Measurements from ENCODE around the gene HLA-DOA. TPM values are rescaled to one million over a fixed set of nuclear protein-coding genes. Genes with fewer than 3 reads are reported as not detected.

HLA-DOA gene
- total RNA-seq, 1 donor from 2014 or later, result not detected

GRCh38 chr6:32979720-32980487 is 29.5 kb downstream of the HLA-DOA start:
- no peak for TF ChIP-seq CTCF (IDR thresholded peaks at IDR 0.05)
- Mint-ChIP-seq H3K4me1 (ENCODE audit: unreplicated experiment) (peaks cover 39% of the 10 kb centered on the region), H3K9me3 (ENCODE audit: unreplicated experiment) (no peaks in the 10 kb centered on the region), H3K27me3 (ENCODE audit: unreplicated experiment) (no peaks in the 10 kb centered on the region), H3K4me3 (ENCODE audit: unreplicated experiment) (no peak overlapping the region), H3K36me3 (ENCODE audit: unreplicated experiment) (peaks cover 65% of the 10 kb centered on the region), H3K27ac (ENCODE audit: unreplicated experiment) (no peak overlapping the region)
- DNase-seq (ENCODE audit: extremely low spot score, unreplicated experiment), result no peak

GRCh38 chr6:32977953-32978324 is 31.5 kb downstream of the HLA-DOA start:
- Mint-ChIP-seq H3K36me3 (ENCODE audit: unreplicated experiment) (peaks cover 84% of the 10 kb centered on the region), H3K4me1 (ENCODE audit: unreplicated experiment) (peaks cover 44% of the 10 kb centered on the region), H3K9me3 (ENCODE audit: unreplicated experiment) (no peaks in the 10 kb centered on the region), H3K27ac (ENCODE audit: unreplicated experiment) (peak overlapping the region; percentile 28), H3K4me3 (ENCODE audit: unreplicated experiment) (no peak overlapping the region), H3K27me3 (ENCODE audit: unreplicated experiment) (no peaks in the 10 kb centered on the region)
- no peak for TF ChIP-seq CTCF (IDR thresholded peaks at IDR 0.05)
- DNase-seq (ENCODE audit: extremely low spot score, unreplicated experiment), result no peak

GRCh38 chr6:32977272-32977952 is 32.0 kb downstream of the HLA-DOA start:
- Mint-ChIP-seq H3K27ac (ENCODE audit: unreplicated experiment) (peak overlapping the region; percentile 28), H3K27me3 (ENCODE audit: unreplicated experiment) (no peaks in the 10 kb centered on the region), H3K36me3 (ENCODE audit: unreplicated experiment) (peaks cover 89% of the 10 kb centered on the region), H3K4me1 (ENCODE audit: unreplicated experiment) (peaks cover 44% of the 10 kb centered on the region), H3K9me3 (ENCODE audit: unreplicated experiment) (no peaks in the 10 kb centered on the region), H3K4me3 (ENCODE audit: unreplicated experiment) (no peak overlapping the region)
- no peak for DNase-seq (ENCODE audit: extremely low spot score, unreplicated experiment)
- no peak for TF ChIP-seq CTCF (IDR thresholded peaks at IDR 0.05)

GRCh38 chr6:32976334-32977069 is 32.9 kb downstream of the HLA-DOA start:
- Mint-ChIP-seq H3K4me3 (ENCODE audit: unreplicated experiment) (peak overlapping the region; percentile 91), H3K27me3 (ENCODE audit: unreplicated experiment) (no peaks in the 10 kb centered on the region), H3K36me3 (ENCODE audit: unreplicated experiment) (peaks cover 86% of the 10 kb centered on the region), H3K27ac (ENCODE audit: unreplicated experiment) (peak overlapping the region; percentile 31), H3K4me1 (ENCODE audit: unreplicated experiment) (peaks cover 42% of the 10 kb centered on the region), H3K9me3 (ENCODE audit: unreplicated experiment) (no peaks in the 10 kb centered on the region)
- no peak for TF ChIP-seq CTCF (IDR thresholded peaks at IDR 0.05)
- no peak for DNase-seq (ENCODE audit: extremely low spot score, unreplicated experiment)

- Mint-ChIP-seq H3K27ac (ENCODE audit: unreplicated experiment) (peak overlapping the region; percentile 31), H3K36me3 (ENCODE audit: unreplicated experiment) (peaks cover 84% of the 10 kb centered on the region), H3K27me3 (ENCODE audit: unreplicated experiment) (no peaks in the 10 kb centered on the region), H3K9me3 (ENCODE audit: unreplicated experiment) (no peaks in the 10 kb centered on the region), H3K4me3 (ENCODE audit: unreplicated experiment) (peak overlapping the region; percentile 91), H3K4me1 (ENCODE audit: unreplicated experiment) (peaks cover 42% of the 10 kb centered on the region)
- no peak for DNase-seq (ENCODE audit: extremely low spot score, unreplicated experiment)
- no peak for TF ChIP-seq CTCF (IDR thresholded peaks at IDR 0.05)
These were observed 33.5 kb downstream of the HLA-DOA start for GRCh38 chr6:32975886-32976285.

All from osteocyte (in vitro differentiated cells).